GM23338 (cell line): ENCODE data around the gene PDE4D. TPM values are rescaled to one million over a fixed set of nuclear protein-coding genes. Genes with fewer than 3 reads are reported as not detected.
"Not testable (repeated sequence)": the region's sequence is repeated elsewhere in the genome, so short reads cannot be mapped to it uniquely, and the experiment has no call there.

Experiments
- ATAC-seq: fragments of 200-7000 bp; cut with Tn5 transposase; 3 replicates; pipeline ENCODE4 v1.9.1; 2020
- DNase-seq: peaks from one replicate; pipeline ENCODE4 v3.0.0-alpha.2; 2015; ENCODE audit warnings: low spot score
- H2AFZ ChIP-seq: fragments of 200-600 bp; sonication (generic); 2 replicates; pipeline ENCODE4 v1.8.0; 2016; ENCODE audit warnings: antibody characterized with exemption, mild to moderate bottlenecking, moderate library complexity
- H3F3A ChIP-seq: fragments of 200-600 bp; sonication (generic); replicated peaks from 2 replicates; pipeline ENCODE4 v1.8.0; 2017; ENCODE audit warnings: antibody characterized with exemption, mixed run types, low read depth
- H3K27ac ChIP-seq: fragments of 200-600 bp; sonication (generic); 2 replicates; pipeline ENCODE4 v1.6.1; 2016; ENCODE audit warnings: low read depth
- H3K27me3 ChIP-seq: fragments of 200-600 bp; sonication (generic); 2 replicates; pipeline ENCODE4 v1.8.0; 2016; ENCODE audit warnings: mild to moderate bottlenecking, mixed run types, moderate library complexity; ENCODE audit not compliant: insufficient read depth
- H3K36me3 ChIP-seq: fragments of 200-600 bp; sonication (generic); 2 replicates; pipeline ENCODE4 v1.8.0; 2016; ENCODE audit warnings: mild to moderate bottlenecking; ENCODE audit not compliant: insufficient read depth
- H3K4me1 ChIP-seq: fragments of 200-600 bp; sonication (generic); 2 replicates; pipeline ENCODE4 v1.8.0; 2016; ENCODE audit warnings: mild to moderate bottlenecking, moderate library complexity; ENCODE audit not compliant: insufficient read depth
- H3K4me2 ChIP-seq: fragments of 200-600 bp; sonication (generic); 2 replicates; pipeline ENCODE4 v1.7.1; 2017; ENCODE audit warnings: mixed run types
- H3K4me3 ChIP-seq: fragments of 200-600 bp; sonication (generic); 2 replicates; pipeline ENCODE4 v1.6.1; 2016; ENCODE audit warnings: mixed run types
- H3K79me2 ChIP-seq: fragments of 200-600 bp; sonication (generic); replicated peaks from 2 replicates; pipeline ENCODE4 v1.8.0; 2017; ENCODE audit warnings: mild to moderate bottlenecking; ENCODE audit not compliant: insufficient read depth
- H3K9me2 ChIP-seq: fragments of 200-600 bp; sonication (generic); 2 replicates; pipeline ENCODE4 v1.8.0; 2017; ENCODE audit not compliant: insufficient read depth
- H4K20me1 ChIP-seq: fragments of 200-600 bp; sonication (generic); replicated peaks from 2 replicates; pipeline ENCODE4 v1.8.0; 2017; ENCODE audit warnings: mild to moderate bottlenecking; ENCODE audit not compliant: insufficient read depth
- H3K27ac Mint-ChIP-seq: 2 replicates; pipeline ENCODE4 v1.8.0; 2020; ENCODE audit warnings: inconsistent platforms, mild to moderate bottlenecking, moderate library complexity, mixed read lengths
- H3K27me3 Mint-ChIP-seq: 3 replicates; pipeline ENCODE4 v1.8.0; 2022; ENCODE audit warnings: low read depth, mild to moderate bottlenecking, moderate library complexity, mixed read lengths, inconsistent platforms; ENCODE audit not compliant: insufficient read depth, poor library complexity
- H3K36me3 Mint-ChIP-seq: 3 replicates; pipeline ENCODE4 v1.8.0; 2021; ENCODE audit warnings: low read depth, mild to moderate bottlenecking, inconsistent platforms, moderate library complexity, mixed read lengths
- H3K4me1 Mint-ChIP-seq: 3 replicates; pipeline ENCODE4 v1.8.0; 2020; ENCODE audit warnings: mild to moderate bottlenecking, inconsistent platforms, mixed read lengths
- H3K4me3 Mint-ChIP-seq: 3 replicates; pipeline ENCODE4 v1.8.0; 2021; ENCODE audit warnings: moderate library complexity, mild to moderate bottlenecking, inconsistent platforms, mixed read lengths
- H3K9me3 Mint-ChIP-seq: 3 replicates; pipeline ENCODE4 v1.8.0; 2020; ENCODE audit warnings: moderate library complexity, mild to moderate bottlenecking, inconsistent platforms, mixed read lengths
- ETS1 ChIP-seq: IDR thresholded peaks from 2 replicates; pipeline ENCODE4 v1.6.1; 2016; ENCODE audit warnings: antibody characterized with exemption
- NANOG ChIP-seq: IDR thresholded peaks from 2 replicates; pipeline ENCODE4 v1.6.1; 2016; ENCODE audit warnings: antibody characterized with exemption, borderline replicate concordance
- POLR2AphosphoS5 ChIP-seq: IDR thresholded peaks from 2 replicates; pipeline ENCODE4 v1.6.1; 2016; ENCODE audit warnings: antibody characterized with exemption, low read depth
- ZNF114 ChIP-seq: fragments of 250-450 bp; sonication (Bioruptor Pico); IDR thresholded peaks from 2 replicates; pipeline ENCODE4 v1.5.0; 2020; ENCODE audit warnings: mild to moderate bottlenecking, moderate library complexity
- ZNF331 ChIP-seq: fragments of 250-450 bp; sonication (Bioruptor Pico); IDR thresholded peaks from 2 replicates; pipeline ENCODE4 v1.5.0; 2020; ENCODE audit warnings: low read depth, mild to moderate bottlenecking, moderate library complexity
- polyA plus RNA-seq: library from polyadenylated mRNA; unstranded; fragments of >200 nt; fragmentation: Nextera tagmentation; extraction: Ambion mirVana; gene quantifications from 2 replicates; pipeline ENCODE4 v1.2.1, GENCODE V29; 2016
- total RNA-seq: library from RNA; depleted of rRNA; stranded (reverse); fragments of >200 nt; shearing (Covaris generic); gene quantifications from 2 replicates; pipeline ENCODE4 v1.2.3, GENCODE V29; 2014
- TF ChIP-seq, protein P1 (sequence below): fragments of 250-450 bp; sonication (Bioruptor Pico); IDR thresholded peaks from 2 replicates; pipeline ENCODE4 v1.5.0; 2020; ENCODE audit warnings: mild to moderate bottlenecking, moderate library complexity

The PDE4D gene
- total and polyA plus RNA-seq, 2 experiments from 2014 or later: 2.1 to 4.7 TPM

DNA sequence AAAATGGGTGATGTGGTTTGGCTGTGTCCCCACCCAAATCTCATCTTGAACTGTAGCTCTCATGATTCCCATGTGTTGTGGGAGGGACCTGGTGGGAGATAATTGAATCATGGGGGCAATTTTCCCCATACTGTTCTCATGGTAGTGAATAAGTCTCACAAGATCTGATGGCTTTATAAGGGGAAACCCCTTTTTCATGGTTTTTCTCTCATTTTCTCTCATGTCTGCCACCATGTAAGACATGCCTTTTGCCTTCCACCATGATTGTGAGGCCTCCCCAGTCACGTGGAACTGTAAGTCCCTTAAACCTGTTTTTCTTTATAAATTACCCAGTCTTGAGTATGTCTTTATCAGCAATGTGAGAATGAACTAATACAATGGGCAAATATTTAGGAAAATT, 108.8 kb downstream of the PDE4D start:
- not testable (repeated sequence) for H3K27me3 ChIP-seq, H3K27ac ChIP-seq, DNase-seq, H3K36me3 ChIP-seq, H3K36me3 Mint-ChIP-seq, H2AFZ ChIP-seq, H3K4me3 ChIP-seq, H3K4me3 Mint-ChIP-seq, H3K9me2 ChIP-seq, H3K9me3 Mint-ChIP-seq, H3K4me1 ChIP-seq, H4K20me1 ChIP-seq, ATAC-seq, H3K4me1 Mint-ChIP-seq, H3K27me3 Mint-ChIP-seq, H3F3A ChIP-seq, H3K4me2 ChIP-seq, H3K27ac Mint-ChIP-seq, H3K79me2 ChIP-seq

DNA sequence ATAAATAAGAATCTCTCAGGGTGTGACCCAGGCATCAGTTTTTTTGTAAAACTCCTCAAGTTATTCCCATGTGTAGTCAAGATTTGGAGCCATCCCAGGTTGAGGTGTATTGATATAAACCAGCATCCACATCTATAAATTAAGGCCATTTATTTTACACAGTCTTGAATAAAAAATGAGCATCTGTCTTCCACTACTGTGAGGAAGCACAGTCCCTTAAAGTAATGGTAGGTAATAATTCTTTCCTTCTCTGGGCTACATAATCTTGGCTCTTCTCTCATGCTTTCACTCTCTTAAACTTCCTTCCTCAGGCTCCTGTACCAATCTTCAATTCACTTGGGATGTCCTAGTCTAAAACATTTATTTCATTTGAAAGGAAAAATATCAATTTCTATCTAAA, 110.3 kb downstream of the PDE4D start:
- no peaks in the 10 kb centered on the region for H3K9me2 ChIP-seq
- no peaks in the 10 kb centered on the region for H3K27me3 ChIP-seq
- H3K4me3 ChIP-seq: no peak overlapping the region
- Mint-ChIP-seq H3K4me1 (no peaks in the 10 kb centered on the region), H3K27me3 (no peaks in the 10 kb centered on the region), H3K9me3 (no peaks in the 10 kb centered on the region), H3K27ac (no peak overlapping the region), H3K36me3 (no peaks in the 10 kb centered on the region), H3K4me3 (no peak overlapping the region)
- no peak overlapping the region for H3K4me2 ChIP-seq
- DNase-seq (no peak), ATAC-seq (no peak)
- no peaks in the 10 kb centered on the region for H3K4me1 ChIP-seq
- no peaks in the 10 kb centered on the region for H3K36me3 ChIP-seq
- no peak overlapping the region for H3K27ac ChIP-seq
- H4K20me1 ChIP-seq: no peaks in the 10 kb centered on the region
- H2AFZ ChIP-seq: no peak overlapping the region
- no peaks in the 10 kb centered on the region for H3K79me2 ChIP-seq
- H3F3A ChIP-seq: no peaks in the 10 kb centered on the region
- TF ChIP-seq, protein P1, sequence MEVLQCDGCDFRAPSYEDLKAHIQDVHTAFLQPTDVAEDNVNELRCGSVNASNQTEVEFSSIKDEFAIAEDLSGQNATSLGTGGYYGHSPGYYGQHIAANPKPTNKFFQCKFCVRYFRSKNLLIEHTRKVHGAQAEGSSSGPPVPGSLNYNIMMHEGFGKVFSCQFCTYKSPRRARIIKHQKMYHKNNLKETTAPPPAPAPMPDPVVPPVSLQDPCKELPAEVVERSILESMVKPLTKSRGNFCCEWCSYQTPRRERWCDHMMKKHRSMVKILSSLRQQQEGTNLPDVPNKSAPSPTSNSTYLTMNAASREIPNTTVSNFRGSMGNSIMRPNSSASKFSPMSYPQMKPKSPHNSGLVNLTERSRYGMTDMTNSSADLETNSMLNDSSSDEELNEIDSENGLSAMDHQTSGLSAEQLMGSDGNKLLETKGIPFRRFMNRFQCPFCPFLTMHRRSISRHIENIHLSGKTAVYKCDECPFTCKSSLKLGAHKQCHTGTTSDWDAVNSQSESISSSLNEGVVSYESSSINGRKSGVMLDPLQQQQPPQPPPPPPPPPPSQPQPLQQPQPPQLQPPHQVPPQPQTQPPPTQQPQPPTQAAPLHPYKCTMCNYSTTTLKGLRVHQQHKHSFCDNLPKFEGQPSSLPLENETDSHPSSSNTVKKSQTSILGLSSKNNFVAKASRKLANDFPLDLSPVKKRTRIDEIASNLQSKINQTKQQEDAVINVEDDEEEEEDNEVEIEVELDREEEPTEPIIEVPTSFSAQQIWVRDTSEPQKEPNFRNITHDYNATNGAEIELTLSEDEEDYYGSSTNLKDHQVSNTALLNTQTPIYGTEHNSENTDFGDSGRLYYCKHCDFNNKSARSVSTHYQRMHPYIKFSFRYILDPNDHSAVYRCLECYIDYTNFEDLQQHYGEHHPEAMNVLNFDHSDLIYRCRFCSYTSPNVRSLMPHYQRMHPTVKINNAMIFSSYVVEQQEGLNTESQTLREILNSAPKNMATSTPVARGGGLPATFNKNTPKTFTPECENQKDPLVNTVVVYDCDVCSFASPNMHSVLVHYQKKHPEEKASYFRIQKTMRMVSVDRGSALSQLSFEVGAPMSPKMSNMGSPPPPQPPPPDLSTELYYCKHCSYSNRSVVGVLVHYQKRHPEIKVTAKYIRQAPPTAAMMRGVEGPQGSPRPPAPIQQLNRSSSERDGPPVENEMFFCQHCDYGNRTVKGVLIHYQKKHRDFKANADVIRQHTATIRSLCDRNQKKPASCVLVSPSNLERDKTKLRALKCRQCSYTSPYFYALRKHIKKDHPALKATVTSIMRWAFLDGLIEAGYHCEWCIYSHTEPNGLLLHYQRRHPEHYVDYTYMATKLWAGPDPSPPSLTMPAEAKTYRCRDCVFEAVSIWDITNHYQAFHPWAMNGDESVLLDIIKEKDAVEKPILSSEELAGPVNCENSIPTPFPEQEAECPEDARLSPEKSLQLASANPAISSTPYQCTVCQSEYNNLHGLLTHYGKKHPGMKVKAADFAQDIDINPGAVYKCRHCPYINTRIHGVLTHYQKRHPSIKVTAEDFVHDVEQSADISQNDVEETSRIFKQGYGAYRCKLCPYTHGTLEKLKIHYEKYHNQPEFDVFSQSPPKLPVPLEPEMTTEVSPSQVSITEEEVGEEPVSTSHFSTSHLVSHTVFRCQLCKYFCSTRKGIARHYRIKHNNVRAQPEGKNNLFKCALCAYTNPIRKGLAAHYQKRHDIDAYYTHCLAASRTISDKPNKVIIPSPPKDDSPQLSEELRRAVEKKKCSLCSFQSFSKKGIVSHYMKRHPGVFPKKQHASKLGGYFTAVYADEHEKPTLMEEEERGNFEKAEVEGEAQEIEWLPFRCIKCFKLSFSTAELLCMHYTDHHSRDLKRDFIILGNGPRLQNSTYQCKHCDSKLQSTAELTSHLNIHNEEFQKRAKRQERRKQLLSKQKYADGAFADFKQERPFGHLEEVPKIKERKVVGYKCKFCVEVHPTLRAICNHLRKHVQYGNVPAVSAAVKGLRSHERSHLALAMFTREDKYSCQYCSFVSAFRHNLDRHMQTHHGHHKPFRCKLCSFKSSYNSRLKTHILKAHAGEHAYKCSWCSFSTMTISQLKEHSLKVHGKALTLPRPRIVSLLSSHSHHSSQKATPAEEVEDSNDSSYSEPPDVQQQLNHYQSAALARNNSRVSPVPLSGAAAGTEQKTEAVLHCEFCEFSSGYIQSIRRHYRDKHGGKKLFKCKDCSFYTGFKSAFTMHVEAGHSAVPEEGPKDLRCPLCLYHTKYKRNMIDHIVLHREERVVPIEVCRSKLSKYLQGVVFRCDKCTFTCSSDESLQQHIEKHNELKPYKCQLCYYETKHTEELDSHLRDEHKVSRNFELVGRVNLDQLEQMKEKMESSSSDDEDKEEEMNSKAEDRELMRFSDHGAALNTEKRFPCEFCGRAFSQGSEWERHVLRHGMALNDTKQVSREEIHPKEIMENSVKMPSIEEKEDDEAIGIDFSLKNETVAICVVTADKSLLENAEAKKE: no peak
- TF ChIP-seq NANOG (no peak), POLR2AphosphoS5 (no peak), ETS1 (no peak), ZNF114 (no peak), ZNF331 (CRISPR knock-in tag) (no peak)
